Activated T-helper 1 cell treated with anti-CD3 and anti-CD28 coated beads, Interleukin-2, amount 50 U/mL, for 16 hours (primary cell): ENCODE results near the gene SPSB3.

Experiments used
- DNase-seq, 2 donors: peaks; one replicate each; pipeline ENCODE4 v3.0.0-alpha.2; 2020; ENCODE audit warnings: low read depth in 1 of 2, low spot score in 1 of 2

SPSB3 gene

DNA sequence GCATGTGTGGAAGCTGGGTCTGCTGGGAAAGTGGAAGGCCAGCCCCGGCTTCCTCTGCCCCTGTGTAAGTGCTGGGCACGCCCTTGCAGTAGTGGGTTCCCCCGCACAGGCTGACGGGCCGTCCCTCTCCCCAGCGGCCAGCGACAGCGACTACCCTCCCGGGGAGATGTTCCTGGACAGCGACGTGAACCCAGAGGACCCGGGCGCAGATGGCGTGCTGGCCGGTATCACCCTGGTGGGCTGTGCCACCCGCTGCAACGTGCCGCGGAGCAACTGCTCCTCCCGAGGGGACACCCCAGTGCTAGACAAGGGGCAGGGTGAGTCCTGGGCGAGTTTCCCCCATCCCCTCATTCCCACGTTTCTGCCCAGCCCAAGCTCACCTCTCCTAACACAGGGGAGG, 16.5 kb downstream of the SPSB3 start:
- DNase-seq, result no peak

DNA sequence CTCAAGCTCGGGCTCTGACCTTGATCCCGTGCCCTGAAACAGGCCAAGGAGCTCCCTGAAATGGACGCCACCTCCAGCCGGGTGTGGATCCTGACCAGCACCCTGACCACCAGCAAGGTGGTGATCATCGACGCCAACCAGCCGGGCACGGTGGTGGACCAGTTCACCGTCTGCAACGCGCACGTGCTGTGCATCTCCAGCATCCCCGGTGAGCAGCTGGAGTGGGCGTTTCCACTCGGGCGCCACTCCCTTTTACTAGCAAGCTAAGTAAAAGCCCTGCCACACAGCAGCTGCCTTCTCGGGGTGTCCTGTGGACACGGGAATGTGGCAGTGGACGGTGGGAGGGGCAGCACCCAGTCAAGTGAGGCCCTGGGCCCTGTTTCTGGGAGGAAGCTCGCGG, 17.4 kb downstream of the SPSB3 start:
- no peak for DNase-seq

DNA sequence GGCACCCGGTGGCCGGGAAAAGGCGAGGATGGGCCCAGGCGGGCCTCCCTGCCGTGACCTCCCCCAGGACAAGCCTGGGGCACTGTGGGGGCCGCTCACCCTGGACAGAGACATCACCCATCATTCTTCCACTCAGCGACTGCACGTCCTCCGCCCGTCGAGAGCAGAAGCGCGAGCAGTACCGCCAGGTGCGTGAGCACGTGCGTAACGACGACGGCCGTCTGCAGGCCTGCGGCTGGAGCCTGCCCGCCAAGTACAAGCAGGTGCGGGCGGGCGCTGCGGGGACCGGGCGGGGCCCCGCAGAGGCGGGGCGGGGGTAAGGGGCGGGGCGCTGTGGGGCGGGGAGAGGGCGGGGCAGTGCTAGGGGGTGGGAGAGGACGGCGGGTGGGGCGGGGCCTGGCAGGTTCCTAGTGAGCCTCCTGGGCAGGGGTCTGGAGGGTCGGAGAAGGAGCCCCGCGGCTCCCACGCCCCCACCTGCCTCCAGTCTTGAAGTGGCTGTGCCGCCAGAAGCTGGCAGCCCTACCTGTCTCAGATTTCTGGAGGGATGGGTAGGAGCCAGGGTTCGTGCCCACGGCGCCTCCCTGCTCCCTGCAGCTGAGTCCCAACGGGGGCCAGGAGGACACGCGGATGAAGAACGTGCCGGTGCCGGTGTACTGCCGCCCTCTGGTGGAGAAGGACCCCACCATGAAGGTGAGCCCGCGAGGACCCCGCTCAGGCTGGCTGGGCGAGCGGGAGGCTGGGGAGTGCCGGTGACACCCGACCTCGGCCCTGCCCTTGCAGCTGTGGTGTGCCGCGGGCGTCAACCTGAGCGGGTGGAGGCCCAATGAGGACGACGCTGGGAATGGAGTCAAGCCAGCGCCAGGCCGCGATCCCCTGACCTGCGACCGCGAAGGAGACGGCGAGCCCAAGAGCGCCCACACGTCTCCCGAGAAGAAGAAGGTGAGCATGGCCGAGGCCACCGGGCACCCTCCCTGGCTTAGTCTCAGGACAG, 18.6 kb downstream of the SPSB3 start:
- no peak for DNase-seq

DNA sequence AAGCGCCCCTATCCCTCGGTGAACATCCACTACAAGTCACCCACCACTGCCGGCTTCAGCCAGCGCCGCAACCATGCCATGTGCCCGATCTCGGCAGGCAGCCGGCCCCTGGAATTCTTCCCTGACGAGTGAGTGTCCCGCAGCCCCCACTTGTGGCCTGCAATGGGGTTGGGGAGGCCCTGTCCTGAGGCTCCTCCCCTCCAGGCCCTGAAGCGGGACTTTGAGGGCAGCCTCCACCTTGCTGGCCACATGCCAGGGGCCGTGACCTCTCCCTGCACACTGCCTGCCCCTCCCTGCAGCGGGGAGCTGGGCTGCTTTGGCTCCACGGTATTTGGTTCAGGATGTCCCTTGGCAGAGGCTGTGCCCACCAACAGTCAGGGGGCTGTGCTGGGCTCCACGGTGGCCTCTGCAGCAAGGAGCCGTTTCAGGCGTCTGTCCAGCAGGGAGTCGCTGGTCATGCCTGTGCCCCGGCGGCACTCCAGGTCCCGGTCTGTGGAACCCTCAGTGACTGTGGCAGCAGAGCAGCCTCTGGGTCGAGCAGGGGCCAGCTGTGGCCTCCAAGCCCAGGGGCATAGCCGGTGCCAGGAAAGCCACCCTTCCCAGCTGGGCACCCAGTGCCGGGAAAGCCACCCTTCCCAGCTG, 19.4 kb downstream of the SPSB3 start:
- no peak for DNase-seq

DNA sequence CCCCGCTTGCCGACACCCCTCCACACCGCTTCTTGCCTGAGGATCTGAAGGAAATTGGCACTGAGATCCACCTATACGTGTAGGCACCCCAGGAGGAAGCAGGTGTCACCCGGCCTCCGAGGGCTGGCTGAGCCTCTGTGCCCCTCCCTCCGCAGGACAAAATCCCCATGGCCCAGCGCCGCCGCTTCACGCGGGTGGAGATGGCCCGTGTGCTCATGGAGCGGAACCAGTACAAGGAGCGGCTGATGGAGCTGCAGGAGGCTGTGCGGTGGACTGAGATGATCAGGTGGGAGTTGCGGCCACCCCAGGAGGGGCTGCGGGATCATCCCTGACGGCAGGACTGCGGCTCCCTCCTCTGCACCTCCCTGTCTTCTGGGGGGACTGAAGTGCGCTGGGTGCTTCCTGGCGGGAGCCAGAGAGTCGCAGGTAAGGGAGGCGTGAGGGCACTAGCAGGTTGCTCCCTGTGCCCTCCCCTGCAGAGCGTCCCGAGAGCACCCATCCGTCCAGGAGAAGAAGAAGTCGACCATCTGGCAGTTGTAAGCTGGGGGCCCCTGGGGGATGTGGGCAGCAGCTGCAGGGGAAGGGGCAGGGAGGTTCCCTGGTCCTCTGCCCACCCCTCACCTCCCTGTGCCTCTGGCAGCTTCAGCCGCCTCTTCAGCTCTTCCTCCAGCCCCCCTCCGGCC, 20.0 kb downstream of the SPSB3 start:
- no peak for DNase-seq

DNA sequence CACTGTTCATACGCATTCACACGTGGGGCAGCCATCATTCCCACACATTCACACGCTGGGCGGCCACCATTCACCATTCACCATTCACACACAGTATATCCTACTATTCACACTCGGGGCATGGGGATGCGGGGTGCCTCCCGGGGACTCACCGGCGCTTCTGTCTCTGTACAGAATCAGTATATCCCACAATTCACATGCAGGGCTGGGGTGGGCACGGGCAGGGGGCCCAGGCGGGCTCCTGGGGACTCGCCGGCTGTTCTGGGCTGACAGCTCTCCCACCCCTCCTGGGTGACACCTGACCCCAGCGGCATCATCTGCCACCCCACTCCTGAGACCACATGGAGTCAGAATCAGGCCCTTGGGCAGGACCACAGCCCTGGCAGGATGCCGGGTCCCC, 20.6 kb downstream of the SPSB3 start:
- DNase-seq, result no peak

DNA sequence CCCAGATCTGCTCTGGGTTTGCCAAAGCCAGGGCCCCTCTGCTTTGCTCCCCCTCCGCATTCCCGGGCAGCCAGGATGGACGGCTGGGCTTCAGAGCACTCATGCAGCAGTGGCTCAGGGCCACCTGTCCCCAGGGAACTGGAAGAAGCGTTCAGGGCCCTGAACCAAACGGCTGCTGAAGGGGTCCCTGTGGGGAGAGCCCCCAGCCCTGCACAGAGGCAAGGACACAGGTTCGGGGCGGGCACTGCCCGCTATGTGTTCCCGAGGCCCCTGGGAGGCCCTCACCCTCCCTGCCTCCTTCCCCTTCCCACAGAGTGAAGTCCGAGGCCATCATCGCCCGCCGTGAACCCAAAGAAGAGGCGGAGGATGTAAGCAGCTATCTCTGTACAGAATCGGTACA, 21.5 kb downstream of the SPSB3 start:
- DNase-seq, result no peak

DNA sequence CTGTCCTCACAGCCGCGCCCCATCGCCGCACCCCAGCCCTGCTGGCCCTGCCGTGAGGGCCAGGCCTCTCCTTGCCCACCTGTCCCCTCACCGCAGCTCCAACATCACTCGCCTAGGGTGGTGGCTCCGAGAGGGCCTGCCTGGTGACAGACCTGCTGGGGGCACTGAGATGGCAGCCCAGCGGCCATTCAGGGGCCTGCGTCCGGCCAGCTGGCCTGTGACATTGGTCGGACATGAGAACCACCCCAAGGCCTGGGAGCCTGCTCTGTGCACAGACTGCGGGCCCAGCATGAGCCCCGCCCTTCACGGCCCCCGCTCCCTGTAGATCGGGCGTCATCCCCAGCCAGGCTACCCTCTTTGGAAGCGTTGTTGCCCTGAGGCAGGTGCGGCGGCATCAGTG, 22.9 kb downstream of the SPSB3 start:
- no peak for DNase-seq

DNA sequence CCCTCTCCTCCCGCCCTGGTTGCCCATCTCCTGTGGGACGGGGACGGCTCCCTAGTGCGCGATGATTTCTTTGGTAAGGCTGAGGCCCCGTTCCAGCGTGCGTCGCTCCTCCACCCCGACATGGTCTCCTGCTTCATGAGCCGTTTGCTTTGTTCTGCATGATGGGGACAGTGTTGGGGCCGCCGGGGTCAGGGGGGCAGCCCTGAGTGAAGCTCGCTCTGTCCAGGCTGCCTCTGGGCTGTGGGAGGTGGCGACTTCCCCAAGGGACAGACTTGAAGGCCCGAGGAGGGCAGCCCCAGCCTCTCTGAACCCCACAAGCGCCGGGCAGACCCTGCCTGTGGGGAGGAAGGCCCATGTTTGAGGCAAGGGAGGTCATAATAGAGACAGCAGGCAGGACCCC, 23.4 kb downstream of the SPSB3 start:
- no peak for DNase-seq

DNA sequence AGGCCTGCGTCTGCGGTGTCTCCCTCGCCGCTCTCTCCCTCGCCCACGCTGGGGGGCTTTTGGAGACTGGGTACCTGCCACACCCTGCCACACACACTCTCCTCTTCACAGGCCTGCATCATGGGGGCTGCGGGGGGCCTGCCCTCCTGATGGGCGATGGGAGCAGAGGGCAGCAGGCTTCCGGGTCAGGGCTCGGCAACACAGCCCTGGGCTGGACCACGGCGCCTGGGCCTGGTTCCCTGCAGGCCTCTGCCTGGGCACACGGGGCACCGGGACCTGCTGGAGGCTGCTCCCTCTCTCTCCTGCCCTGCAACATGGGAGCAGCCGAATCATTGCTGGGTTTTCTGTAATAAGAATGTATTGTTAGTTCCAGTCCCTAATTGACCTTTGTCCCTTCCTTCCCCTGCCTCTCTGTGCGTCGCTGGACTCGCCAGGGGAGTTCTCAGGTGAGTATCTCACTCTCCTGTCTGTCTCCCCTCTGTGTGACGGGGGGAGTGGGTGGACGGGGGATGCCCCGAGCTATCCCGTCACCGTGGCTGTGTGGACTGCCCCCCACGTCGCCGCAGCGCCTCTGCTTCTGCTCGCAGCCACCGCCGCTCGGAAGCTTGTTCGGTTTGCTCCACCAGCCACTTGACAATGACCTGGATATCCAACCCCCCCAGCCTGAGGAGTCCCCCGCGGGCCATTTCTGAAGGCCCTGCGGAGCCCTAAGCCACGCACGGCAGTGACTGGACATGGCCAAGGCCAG, 24.5 kb downstream of the SPSB3 start:
- DNase-seq, result no peak

DNA sequence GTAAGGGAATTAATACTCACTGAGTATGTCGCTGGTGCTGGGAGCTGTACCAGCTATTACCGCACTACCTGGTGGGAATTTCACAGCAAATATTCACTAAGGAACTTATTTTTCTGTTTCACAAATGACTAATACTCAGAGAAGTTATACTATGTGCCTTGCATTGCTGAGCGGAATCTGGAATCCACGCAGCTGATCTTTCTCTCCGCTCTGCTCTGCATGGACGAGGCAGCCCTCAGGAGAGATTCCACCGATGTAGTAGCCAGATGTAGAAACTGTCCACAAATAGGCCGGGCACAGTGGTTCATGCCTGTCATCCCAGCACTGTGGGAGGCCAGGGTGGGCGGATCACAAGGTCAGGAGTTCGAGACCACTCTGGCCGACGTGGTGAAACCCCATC, 28.2 kb downstream of the SPSB3 start:
- DNase-seq, result no peak

DNA sequence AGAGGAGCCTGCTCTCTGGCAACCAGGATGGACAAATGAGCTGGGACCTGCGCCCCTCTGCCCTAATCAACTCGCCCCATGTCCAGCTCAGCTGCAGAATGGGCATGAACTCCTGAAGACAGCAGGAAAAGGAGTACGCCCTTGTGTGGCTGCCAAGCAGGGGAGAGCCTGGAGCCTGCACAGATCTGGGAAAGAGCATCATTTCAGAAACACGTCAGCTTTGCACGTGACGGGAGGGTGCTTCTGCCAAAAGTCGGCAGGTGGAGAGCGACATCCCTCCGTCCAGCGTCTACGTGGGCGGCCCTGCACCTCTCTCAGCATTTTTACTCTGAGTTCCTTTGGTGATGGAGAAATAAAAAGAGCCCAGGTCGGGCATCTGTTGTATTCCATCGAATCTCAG, 29.5 kb downstream of the SPSB3 start:
- DNase-seq, result no peak

DNA sequence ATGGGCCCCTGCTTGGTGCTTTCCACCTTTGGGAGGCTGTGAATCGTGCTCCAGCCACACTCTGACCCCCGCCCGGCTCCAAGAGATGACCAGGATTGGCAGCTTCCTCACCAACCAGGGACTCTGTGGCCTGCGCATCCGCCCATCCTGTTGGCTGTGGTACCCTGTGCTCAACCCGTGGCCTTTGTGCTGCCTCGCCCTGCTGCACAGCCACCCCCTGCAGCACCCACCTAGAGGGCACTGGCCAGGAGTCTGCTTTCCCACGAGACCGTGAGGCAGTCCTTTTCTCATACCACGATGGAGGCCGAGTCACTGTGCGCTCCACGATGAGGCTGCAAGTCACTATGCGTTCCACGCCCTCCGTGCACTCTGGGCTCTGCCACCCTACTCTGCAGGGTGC, 30.4 kb downstream of the SPSB3 start:
- DNase-seq, result no peak

DNA sequence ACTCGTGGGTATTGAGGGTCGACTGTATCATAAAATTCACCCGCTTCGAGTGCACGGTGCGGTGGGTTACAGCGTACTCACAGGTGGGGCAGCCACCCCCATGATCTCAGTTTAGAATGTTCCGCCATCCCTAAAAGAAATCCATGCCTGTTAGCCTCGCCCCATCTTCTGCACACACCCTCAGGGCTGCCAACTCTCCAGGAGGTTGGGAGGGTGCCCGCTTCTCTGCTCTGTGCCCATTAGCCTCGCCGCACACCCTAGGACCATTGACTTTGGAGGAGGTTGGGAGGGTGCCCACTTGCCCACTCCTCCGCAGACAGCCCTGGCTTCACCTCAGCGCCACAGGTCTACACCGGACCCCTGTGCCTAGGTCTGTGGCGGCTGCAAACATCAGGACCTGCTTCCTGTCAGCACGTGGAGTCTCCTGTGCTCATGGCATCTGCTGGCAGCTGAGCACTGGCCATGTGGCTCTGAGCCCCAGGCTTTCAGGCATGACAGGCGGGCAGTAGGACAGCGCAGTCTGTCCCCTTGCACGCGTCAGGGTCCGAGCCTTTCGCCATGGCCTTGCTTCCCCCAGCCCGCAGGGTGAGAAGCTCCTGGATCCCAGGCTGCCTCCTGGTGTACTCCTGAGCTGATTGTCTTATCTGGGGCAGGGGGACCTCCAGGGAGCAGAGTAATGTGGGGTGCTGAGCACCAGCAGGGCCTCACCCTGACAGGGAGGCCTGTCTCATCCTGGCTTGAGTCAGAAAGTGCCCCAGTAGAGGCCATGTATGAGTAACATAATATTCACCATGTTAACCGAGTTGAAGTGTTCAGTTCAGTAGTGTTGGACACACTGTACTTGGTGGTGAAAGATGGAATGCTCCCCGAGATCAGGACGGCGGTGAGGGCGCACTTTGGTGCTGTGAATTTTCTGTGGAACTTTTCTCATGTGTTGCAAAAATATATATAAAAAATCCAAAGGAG, 32.9 kb downstream of the SPSB3 start:
- DNase-seq, result no peak

DNA sequence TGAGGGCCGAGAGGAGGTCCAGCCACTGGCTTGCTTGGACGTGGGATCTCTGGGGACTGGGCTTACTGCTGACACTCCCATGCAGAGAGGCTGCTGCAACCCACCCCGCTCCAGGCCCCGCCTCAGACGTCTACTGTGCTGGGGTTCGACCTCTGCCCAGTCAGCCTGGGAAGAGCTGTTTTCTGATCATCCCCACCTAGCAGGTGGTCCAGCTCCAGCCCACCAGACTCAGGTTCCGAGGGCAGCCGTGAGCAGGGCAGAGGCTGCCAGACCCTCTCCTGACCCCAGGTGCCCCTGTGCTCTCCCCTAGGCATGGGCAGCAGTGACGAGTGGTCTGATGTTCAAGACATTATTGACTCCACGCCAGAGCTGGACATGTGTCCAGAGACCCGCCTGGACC, 34.4 kb downstream of the SPSB3 start:
- DNase-seq, result no peak

DNA sequence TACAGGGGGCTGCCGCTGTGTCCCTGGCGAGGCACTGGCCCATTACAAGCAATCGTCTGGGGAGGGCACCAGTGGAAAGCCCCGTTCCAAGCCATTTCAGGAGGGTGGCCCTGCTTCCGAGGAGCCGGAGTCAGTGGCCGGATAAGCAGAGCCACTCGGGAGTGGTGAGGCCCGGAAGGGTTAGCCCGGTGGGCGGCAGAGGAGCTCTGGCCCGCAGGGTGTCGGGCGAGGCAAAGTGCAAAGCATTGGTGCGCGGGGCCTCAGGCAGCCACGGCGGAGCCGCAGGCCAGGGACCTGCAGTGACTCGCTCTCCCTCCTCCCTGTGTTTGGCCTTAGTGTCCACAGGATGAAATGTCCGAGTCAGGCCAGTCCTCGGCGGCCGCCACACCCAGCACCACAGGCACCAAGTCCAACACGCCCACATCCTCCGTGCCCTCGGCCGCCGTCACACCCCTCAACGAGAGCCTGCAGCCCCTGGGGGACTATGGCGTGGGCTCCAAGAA, 35.6 kb downstream of the SPSB3 start:
- no peak for DNase-seq

DNA sequence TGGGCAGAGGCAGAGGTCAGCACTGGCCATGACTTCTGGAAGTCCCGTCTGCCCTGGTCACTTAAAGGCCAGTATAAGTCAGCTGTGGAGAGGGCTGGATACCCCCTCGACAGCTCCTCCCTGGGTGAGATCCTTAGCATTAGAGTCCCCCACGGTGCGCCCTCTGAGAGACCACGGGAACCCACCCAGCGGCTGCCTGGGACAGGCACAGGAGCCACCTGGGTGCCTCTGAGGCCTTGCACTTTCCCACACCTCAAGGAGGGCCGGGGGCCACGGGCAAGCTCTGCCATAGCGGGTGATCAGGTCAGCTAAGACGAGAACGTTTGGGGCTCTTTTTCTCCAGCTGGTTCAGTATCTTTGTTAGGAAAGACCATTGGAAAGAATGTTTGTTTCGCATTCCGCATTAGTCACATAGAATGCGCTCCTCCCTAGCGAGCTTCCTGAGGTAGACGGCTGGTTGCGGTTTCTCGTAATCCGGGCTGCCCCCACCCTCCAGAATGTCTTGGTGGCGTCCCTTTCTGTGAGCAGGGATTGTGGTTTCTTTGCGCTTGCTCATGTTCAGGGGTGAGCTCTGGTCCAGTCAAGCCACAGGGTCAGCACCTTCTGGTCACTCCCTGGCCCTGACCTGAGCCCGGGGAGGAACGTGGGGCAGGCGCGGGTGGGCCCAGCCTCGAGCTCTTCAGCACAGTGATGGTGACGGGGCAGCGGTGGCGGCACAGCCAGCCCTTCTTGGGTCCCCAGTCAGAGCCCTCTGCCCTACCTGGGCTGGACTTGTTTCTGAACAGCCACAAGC, 36.3 kb downstream of the SPSB3 start:
- no peak for DNase-seq

DNA sequence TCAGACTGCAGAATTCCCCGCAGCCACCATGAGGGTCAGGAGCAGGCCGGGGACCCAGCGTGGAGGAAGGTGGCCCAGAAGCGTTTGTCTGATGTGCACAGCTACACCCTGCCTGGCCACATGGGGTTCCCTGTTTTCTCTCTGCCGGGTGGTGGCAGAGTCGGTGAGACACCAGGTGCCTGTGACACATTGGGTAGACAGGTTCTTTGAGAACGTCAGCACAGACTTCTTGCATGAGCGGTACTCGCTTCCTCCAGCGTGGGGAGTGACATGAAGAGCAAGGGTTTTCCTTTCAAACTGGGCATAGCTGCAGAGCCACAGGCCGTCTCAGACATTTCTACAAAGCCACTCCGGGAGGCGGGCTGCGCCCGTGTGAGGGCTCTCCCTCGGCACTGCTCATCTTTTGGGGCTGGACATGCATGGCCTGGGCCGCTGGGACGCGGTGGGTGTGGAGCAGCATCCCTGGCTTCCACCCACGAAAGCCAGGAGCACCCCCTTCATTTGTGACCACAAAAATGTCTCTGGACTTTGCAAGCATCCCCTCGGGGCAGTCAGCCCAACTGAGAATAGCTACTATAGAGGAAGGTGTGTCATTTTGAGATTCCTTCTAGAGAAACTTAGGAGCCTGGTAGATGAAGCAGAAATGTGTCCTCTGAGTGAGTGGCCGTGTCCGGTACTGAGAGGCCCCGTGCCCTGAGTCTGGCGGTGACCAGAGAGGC, 37.0 kb downstream of the SPSB3 start:
- DNase-seq, result no peak
